NCI-H2081 treated with DMSO at 0.1 percent for 48 hours (cell line): ENCODE results near the gene FLNC.

ENCODE experiments used
- DNase-seq: peaks from one replicate; lab custom pipeline; 2025; lab: John Stamatoyannopoulos, UW

The FLNC gene

GRCh38 chr7:128878226-128879105 lies 48.3 kb downstream of the FLNC start:
- no peak for DNase-seq

GRCh38 chr7:128879461-128879938 lies 49.3 kb downstream of the FLNC start:
- no peak for DNase-seq

- no peak for DNase-seq
These were observed 49.9 kb downstream of the FLNC start for GRCh38 chr7:128879939-128880746.

GRCh38 chr7:128880791-128881457 lies 50.7 kb downstream of the FLNC start:
- no peak for DNase-seq

- DNase-seq = no peak
These were observed 51.4 kb downstream of the FLNC start for GRCh38 chr7:128881458-128882125.

- DNase-seq = no peak
These were observed 51.9 kb downstream of the FLNC start for GRCh38 chr7:128882134-128882533.

GRCh38 chr7:128883622-128884448 lies 53.6 kb downstream of the FLNC start:
- no peak for DNase-seq

- DNase-seq = no peak
These were observed 54.6 kb downstream of the FLNC start for GRCh38 chr7:128884561-128885369.

GRCh38 chr7:128885370-128886187 lies 55.4 kb downstream of the FLNC start:
- DNase-seq = no peak

GRCh38 chr7:128886391-128887168 lies 56.4 kb downstream of the FLNC start:
- DNase-seq = no peak

- no peak for DNase-seq
These were observed 57.2 kb downstream of the FLNC start for GRCh38 chr7:128887169-128888038.

GRCh38 chr7:128888039-128888755 lies 58.0 kb downstream of the FLNC start:
- no peak for DNase-seq

GRCh38 chr7:128888756-128889095 lies 58.5 kb downstream of the FLNC start:
- no peak for DNase-seq

- DNase-seq = no peak
These were observed 58.9 kb downstream of the FLNC start for GRCh38 chr7:128889121-128889520.

- no peak for DNase-seq
These were observed 60.3 kb downstream of the FLNC start for GRCh38 chr7:128890306-128891109.
